ENCODE measurements around the gene CMTM1.

- TF ChIP-seq CTCF (IDR thresholded peaks at IDR 0.05; ENCODE audit: low read depth, low read length, poor library complexity, severe bottlenecking) (no peak), EZH2phosphoT487 (IDR thresholded peaks at IDR 0.05; ENCODE audit: borderline replicate concordance, low read length) (no peak)
These were observed 2.5 kb upstream of the CMTM1 start for GRCh38 chr16:66563574-66564334.
